Muscle layer of duodenum (tissue), 2 donors: ENCODE results near the gene ZNF587B.
A peak's percentile ranks its signal among the peaks of the same experiment; 100 is the strongest.
"Not testable (repeated sequence)": the region's sequence is repeated elsewhere in the genome, so short reads cannot be mapped to it uniquely, and the experiment has no call there.

Experiments
- H3K27ac ChIP-seq: one replicate; pipeline ENCODE4 v1.7.0; 2013; ENCODE audit warnings: mild to moderate bottlenecking, low read length
- H3K27me3 ChIP-seq: one replicate; pipeline ENCODE4 v1.7.0; 2013; ENCODE audit warnings: low read depth, mild to moderate bottlenecking, control low read depth, low read length
- H3K36me3 ChIP-seq, 2 donors: one replicate each; pipeline ENCODE4 v1.7.0; 2013; ENCODE audit warnings: low read length in 2 of 2, control low read depth in 1 of 2, mild to moderate bottlenecking in 1 of 2; ENCODE audit not compliant: insufficient read depth in 2 of 2, control insufficient read depth in 1 of 2
- H3K4me1 ChIP-seq, 2 donors: one replicate each; pipeline ENCODE4 v1.7.0; 2013; ENCODE audit warnings: low read length in 2 of 2, mild to moderate bottlenecking in 2 of 2, control low read depth in 1 of 2, moderate library complexity in 1 of 2; ENCODE audit not compliant: insufficient read depth in 2 of 2, control insufficient read depth in 1 of 2
- H3K4me3 ChIP-seq, 2 donors: one replicate each; pipeline ENCODE4 v1.7.0; 2013; ENCODE audit warnings: low read length in 2 of 2, low read depth in 1 of 2, mild to moderate bottlenecking in 1 of 2
- H3K9me3 ChIP-seq, 2 donors: one replicate each; pipeline ENCODE4 v1.7.0; 2013; ENCODE audit warnings: low read length in 2 of 2, control low read depth in 1 of 2, mild to moderate bottlenecking in 1 of 2; ENCODE audit not compliant: control insufficient read depth in 1 of 2
- donor health status: healthy.

ZNF587B gene

GRCh38 chr19:57872450-57872849, 42.4 kb downstream of the ZNF587B start:
- peak overlapping the region; percentile 5 to 52 for H3K4me3 ChIP-seq
- H3K4me1 ChIP-seq, result no peaks in the 10 kb centered on the region
- no peak overlapping the region for H3K27ac ChIP-seq
- H3K27me3 ChIP-seq, result no peaks in the 10 kb centered on the region
- H3K36me3 ChIP-seq, result peaks cover 12 to 38% of the 10 kb centered on the region in 2 donors
- peaks cover 41 to 81% of the 10 kb centered on the region in 2 donors for H3K9me3 ChIP-seq

- Histone ChIP-seq H3K4me3 (peak overlapping the region; percentile 5 to 52), H3K9me3 (peaks cover 35 to 74% of the 10 kb centered on the region in 2 donors), H3K36me3 (peaks cover 8 to 32% of the 10 kb centered on the region in 2 donors)
- not testable (repeated sequence) for H3K27ac ChIP-seq, H3K4me1 ChIP-seq, H3K27me3 ChIP-seq
Measured at GRCh38 chr19:57873883-57874799, 44.0 kb downstream of the ZNF587B start.

GRCh38 chr19:57886046-57886445, 55.9 kb downstream of the ZNF587B start:
- Histone ChIP-seq H3K27ac (no peak overlapping the region), H3K36me3 (peaks cover 6 to 7% of the 10 kb centered on the region in 2 donors), H3K4me3 (no peak overlapping the region), H3K4me1 (no peaks in the 10 kb centered on the region), H3K27me3 (no peaks in the 10 kb centered on the region), H3K9me3 (peaks cover 0 to 8% of the 10 kb centered on the region in 2 donors)

- no peaks in the 10 kb centered on the region for H3K27me3 ChIP-seq
- peaks cover 6 to 7% of the 10 kb centered on the region in 2 donors for H3K36me3 ChIP-seq
- peak overlapping the region; percentile 77 to 82 for H3K4me3 ChIP-seq
- H3K9me3 ChIP-seq, result peaks cover 0 to 8% of the 10 kb centered on the region in 2 donors
- H3K27ac ChIP-seq, result no peak overlapping the region
- no peaks in the 10 kb centered on the region for H3K4me1 ChIP-seq
Measured at GRCh38 chr19:57887195-57887941, 57.3 kb downstream of the ZNF587B start.

- H3K9me3 ChIP-seq, result peaks cover 0 to 8% of the 10 kb centered on the region in 2 donors
- H3K27me3 ChIP-seq, result no peaks in the 10 kb centered on the region
- H3K36me3 ChIP-seq, result peaks cover 6 to 7% of the 10 kb centered on the region in 2 donors
- H3K4me3 ChIP-seq, result peak overlapping the region; percentile 77 to 82
- peak overlapping the region; percentile 27 for H3K27ac ChIP-seq
- H3K4me1 ChIP-seq, result no peaks in the 10 kb centered on the region
Measured at GRCh38 chr19:57888107-57888559, 58.0 kb downstream of the ZNF587B start.

- H3K4me1 ChIP-seq, result no peaks in the 10 kb centered on the region
- peaks cover 0 to 8% of the 10 kb centered on the region in 2 donors for H3K9me3 ChIP-seq
- H3K27me3 ChIP-seq, result no peaks in the 10 kb centered on the region
- peak within 1 kb of the TSS; percentile 27 for H3K27ac ChIP-seq
- H3K36me3 ChIP-seq, result peaks cover 6 to 7% of the 10 kb centered on the region in 2 donors
- H3K4me3 ChIP-seq, result peak within 1 kb of the TSS; percentile 77 to 82
Measured at GRCh38 chr19:57888560-57889231, 58.6 kb downstream of the ZNF587B start, which contains the start of gene ZNF814. Gene ZNF814 (minus strand): TSS chr19:57889037. CDS start chr19:57888802, 235 bp downstream.

- H3K4me1 ChIP-seq, H3K4me3 ChIP-seq, H3K36me3 ChIP-seq, H3K27ac ChIP-seq, H3K9me3 ChIP-seq, H3K27me3 ChIP-seq: not testable (repeated sequence)
Measured at GRCh38 chr19:57890706-57891105, 60.6 kb downstream of the ZNF587B start.
